Measurements from ENCODE around the gene PPP6R3. TPM values are rescaled to one million over a fixed set of nuclear protein-coding genes. Genes with fewer than 3 reads are reported as not detected.

The PPP6R3 gene
- total and polyA plus RNA-seq, 8 donors = 84.6 to 130 (median 109) TPM

DNA sequence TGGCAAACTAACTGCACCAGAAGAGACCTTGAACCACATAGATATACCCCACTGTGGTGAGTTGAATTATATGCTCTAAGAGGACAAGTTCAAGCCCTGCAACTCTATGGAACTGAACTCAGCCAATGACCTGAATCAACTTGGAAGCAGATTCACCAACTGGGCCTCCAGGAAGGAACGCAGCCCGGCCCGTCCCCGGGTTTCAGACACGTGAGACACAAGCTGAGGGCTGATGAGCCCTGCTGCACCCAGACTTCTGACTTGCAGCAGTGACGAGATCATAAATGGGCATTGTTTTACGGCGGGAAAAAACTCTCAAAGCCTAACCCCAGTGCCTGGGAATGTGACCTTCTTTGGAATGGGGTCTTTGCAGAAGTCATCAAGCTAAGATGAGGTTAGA, 195.3 kb downstream of the PPP6R3 start:
- TF ChIP-seq, protein P1, sequence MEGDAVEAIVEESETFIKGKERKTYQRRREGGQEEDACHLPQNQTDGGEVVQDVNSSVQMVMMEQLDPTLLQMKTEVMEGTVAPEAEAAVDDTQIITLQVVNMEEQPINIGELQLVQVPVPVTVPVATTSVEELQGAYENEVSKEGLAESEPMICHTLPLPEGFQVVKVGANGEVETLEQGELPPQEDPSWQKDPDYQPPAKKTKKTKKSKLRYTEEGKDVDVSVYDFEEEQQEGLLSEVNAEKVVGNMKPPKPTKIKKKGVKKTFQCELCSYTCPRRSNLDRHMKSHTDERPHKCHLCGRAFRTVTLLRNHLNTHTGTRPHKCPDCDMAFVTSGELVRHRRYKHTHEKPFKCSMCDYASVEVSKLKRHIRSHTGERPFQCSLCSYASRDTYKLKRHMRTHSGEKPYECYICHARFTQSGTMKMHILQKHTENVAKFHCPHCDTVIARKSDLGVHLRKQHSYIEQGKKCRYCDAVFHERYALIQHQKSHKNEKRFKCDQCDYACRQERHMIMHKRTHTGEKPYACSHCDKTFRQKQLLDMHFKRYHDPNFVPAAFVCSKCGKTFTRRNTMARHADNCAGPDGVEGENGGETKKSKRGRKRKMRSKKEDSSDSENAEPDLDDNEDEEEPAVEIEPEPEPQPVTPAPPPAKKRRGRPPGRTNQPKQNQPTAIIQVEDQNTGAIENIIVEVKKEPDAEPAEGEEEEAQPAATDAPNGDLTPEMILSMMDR (IDR thresholded peaks at IDR 0.05) = no peak
- intact Hi-C loops (cut with DNase I) = no loop called here
- Histone ChIP-seq H3K27me3 (peaks cover 0 to 34% of the 10 kb centered on the region in 2 donors), H3K4me3 (no peak overlapping the region), H3K9me3 (no peaks in the 10 kb centered on the region), H3K36me3 (no peaks in the 10 kb centered on the region), H3K4me1 (no peaks in the 10 kb centered on the region), H3K27ac (no peak overlapping the region)
- no peak for ATAC-seq
- no peak for DNase-seq

DNA sequence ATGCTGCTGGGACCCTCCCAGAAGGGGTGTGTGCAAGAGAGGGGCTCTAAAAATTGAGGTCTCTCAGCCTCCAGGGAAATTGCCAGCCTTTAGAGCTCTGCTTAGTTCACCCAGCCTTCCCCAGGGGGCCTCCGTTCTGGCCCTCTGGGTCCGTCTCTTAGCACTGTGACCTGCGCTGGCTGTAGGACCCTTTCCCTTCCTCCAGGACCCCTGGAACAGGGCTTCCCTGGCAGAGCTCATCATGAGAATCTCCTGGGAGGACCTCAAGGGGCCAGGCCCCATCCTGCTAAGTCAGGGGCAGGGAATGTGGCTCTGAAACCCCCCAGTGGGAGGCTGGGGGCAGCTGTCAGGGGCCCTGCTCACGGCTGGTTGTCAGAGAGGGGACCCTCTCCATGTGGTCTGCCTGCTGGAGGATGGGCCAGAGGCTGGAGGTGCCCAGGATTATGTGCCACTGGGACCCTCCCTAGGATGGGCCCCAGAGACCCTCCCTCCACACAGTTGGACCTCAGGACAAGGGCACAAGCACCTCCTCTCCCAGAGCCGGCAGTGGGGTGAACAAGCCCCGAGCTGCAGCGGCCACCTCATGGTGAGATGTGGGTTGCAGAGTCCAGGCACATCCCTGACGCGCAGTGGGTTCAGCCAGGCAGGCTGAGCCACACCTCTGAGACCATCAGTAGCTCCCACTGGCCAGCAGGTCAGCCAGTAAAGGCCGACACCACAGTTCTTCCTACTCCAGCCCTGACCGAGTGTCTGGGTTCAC, 196.6 kb downstream of the PPP6R3 start:
- no peak for ATAC-seq
- Histone ChIP-seq H3K4me3 (no peak overlapping the region), H3K4me1 (no peaks in the 10 kb centered on the region), H3K27ac (no peak overlapping the region), H3K27me3 (peaks cover 0 to 26% of the 10 kb centered on the region in 2 donors), H3K9me3 (no peaks in the 10 kb centered on the region), H3K36me3 (no peaks in the 10 kb centered on the region)
- TF ChIP-seq, protein P1 (IDR thresholded peaks at IDR 0.05) = no peak
- intact Hi-C loops (cut with DNase I) = no loop called here
- peak in 1 of 4 donors; percentile 53 for DNase-seq

DNA sequence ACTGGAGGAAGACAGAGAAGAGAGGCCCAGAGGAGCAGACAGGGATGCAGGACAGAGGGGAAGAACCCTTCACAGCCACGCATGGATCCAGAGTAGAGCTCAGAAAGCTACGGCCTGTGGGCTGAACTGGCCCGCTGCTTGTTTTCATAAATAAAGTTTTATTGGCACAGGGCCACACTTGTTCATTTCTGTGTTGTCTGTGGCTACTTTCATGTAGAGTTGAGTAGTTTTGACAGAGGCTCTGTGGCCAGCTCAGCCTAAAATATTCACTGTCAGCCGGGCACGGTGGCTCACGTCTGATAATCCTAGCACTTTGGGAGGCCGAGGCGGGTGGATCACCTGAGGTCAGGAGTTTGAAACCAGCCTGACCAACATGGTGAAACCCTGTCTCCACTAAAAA, 197.5 kb downstream of the PPP6R3 start:
- H3K4me3 ChIP-seq = no peak overlapping the region
- ATAC-seq = no peak
- H3K9me3 ChIP-seq = no peaks in the 10 kb centered on the region
- TF ChIP-seq, protein P1 (IDR thresholded peaks at IDR 0.05) = no peak
- H3K4me1 ChIP-seq = no peaks in the 10 kb centered on the region
- H3K27me3 ChIP-seq = peaks cover 0 to 19% of the 10 kb centered on the region in 2 donors
- H3K36me3 ChIP-seq = no peaks in the 10 kb centered on the region
- intact Hi-C loops (cut with DNase I) = no loop called here
- no peak for DNase-seq
- no peak overlapping the region for H3K27ac ChIP-seq

DNA sequence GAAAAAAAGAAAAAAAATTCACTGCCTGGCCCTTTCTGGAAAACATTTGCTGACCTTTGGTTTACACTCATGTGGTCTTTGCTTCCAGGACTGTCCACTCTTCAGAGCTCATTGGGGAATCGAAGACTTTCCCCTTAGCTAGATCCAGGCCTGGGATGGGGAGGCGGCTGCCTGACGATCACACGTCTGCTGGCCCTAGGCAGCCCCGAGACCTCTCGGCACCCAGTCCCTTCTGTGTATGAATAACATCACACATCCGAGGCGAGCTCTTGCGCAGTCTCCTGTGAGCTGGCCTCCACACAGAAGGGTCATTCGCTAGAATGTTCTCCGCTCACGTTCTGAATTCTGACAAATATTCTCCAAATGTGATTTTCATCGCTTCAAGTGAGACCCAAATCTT, 198.1 kb downstream of the PPP6R3 start:
- TF ChIP-seq, protein P1 (IDR thresholded peaks at IDR 0.05) = no peak
- Histone ChIP-seq H3K4me3 (no peak overlapping the region), H3K4me1 (no peaks in the 10 kb centered on the region), H3K27me3 (peaks cover 0 to 19% of the 10 kb centered on the region in 2 donors), H3K27ac (peak overlapping the region in 1 of 2 donors; percentile 39), H3K36me3 (no peaks in the 10 kb centered on the region), H3K9me3 (no peaks in the 10 kb centered on the region)
- peak in 1 of 4 donors; percentile 20 for DNase-seq
- ATAC-seq = peak; percentile 42
- intact Hi-C loops (cut with DNase I) = no loop called here

DNA sequence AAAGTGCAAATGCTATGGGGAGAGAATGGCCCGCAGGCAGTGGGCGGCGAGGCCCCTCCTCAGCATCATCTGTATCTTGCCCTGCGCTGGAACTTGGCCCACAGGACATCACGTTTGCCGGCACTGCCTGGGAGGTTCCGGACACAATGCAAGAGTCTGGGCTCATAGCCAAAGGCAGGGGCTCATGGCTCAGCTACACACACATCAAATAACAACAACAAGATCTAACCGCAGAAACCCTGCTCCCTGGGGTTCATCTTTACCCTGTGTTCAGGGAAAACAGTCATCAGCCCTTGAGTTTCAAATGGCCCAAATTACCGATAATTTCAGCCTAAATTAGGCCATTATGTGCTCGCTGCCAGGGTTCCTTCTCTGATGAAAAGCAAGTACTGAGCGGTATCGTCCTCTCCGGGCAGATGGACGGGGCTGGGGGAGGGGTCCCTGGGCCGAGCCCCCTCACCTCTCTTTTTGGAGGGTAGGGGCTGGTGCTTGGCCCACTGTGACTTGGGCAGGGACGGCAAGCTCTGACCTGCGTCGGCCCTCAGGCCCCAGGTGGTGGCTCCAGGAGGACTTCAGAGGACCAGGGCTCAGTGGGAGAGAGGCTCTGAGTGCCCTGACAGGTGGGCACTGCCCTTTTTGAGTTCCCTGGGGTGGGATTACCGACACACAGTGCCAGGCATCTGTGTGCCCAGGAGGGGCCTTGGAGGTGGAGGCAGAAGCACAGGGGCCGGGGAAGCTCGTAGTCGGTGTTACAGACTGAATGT, 198.8 kb downstream of the PPP6R3 start:
- ATAC-seq (peak; percentile 67), DNase-seq (peak; percentile 57 to 89 (median 74))
- H3K4me1 ChIP-seq = no peaks in the 10 kb centered on the region
- no peaks in the 10 kb centered on the region for H3K9me3 ChIP-seq
- TF ChIP-seq, protein P1 (IDR thresholded peaks at IDR 0.05) = no peak
- H3K36me3 ChIP-seq = no peaks in the 10 kb centered on the region
- H3K27me3 ChIP-seq = peaks cover 0 to 20% of the 10 kb centered on the region in 2 donors
- no peak overlapping the region for H3K4me3 ChIP-seq
- intact Hi-C loops (cut with DNase I) = no loop called here
- no peak overlapping the region for H3K27ac ChIP-seq
